PC-9 (cell line): Measurements from ENCODE around the gene EPB41L4B.

ENCODE experiments used
- EZH2 ChIP-seq: fragments of 200-600 bp; sonication (generic); IDR thresholded peaks from 2 replicates; pipeline ENCODE4 v1.8.0; 2017; ENCODE audit warnings: antibody characterized with exemption, low read depth
- TF ChIP-seq, protein P1 (sequence below): fragments of 200-600 bp; sonication (generic); conservative IDR thresholded peaks from 2 replicates; pipeline ENCODE4 v1.6.1; 2017; ENCODE audit warnings: mixed run types, antibody characterized with exemption, mild to moderate bottlenecking, moderate library complexity

DNA sequence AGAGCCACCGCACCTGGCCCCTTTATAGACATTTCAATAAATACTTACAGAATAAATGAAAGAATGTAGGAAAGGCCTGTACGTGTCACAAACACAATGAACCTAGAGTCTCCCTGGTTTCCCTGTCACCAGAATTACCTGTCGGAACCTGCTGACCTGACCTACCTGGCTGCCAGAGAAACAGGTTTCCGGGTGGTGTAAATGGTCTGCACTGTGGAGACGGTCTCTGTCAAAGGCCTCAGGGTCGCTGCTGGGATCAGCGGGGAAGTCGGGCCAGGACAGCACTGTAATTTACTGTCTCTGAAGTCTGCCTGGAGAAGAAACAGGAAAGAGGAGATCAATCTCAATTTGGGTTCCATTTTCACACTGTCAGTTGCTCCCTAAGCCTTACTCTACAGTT lies 144.5 kb downstream of the EPB41L4B start:
- TF ChIP-seq, protein P1, sequence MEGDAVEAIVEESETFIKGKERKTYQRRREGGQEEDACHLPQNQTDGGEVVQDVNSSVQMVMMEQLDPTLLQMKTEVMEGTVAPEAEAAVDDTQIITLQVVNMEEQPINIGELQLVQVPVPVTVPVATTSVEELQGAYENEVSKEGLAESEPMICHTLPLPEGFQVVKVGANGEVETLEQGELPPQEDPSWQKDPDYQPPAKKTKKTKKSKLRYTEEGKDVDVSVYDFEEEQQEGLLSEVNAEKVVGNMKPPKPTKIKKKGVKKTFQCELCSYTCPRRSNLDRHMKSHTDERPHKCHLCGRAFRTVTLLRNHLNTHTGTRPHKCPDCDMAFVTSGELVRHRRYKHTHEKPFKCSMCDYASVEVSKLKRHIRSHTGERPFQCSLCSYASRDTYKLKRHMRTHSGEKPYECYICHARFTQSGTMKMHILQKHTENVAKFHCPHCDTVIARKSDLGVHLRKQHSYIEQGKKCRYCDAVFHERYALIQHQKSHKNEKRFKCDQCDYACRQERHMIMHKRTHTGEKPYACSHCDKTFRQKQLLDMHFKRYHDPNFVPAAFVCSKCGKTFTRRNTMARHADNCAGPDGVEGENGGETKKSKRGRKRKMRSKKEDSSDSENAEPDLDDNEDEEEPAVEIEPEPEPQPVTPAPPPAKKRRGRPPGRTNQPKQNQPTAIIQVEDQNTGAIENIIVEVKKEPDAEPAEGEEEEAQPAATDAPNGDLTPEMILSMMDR, result no peak
- TF ChIP-seq EZH2, result no peak
